ENCODE measurements around the gene RSF1.

DNA sequence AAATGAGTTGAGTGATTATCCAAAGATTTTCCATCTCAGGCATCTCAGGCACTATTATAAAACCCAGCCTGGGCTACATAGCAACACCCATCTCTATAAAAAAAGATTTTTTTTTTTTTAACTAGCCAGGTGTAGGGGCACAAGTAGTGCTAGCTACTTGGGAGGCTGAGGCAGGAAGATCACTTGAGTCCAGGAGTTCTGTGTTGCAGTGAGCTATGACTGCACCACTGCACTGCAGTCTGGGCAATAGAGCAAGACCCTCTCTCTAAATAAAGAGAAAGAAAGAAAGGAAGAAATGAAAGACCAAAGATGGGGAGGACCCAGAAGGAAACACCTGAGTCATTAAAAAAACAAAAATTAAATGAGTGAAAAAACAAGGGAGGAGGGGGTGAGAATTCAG, 14.1 kb downstream of the RSF1 start:
- TF ChIP-seq, protein P1, sequence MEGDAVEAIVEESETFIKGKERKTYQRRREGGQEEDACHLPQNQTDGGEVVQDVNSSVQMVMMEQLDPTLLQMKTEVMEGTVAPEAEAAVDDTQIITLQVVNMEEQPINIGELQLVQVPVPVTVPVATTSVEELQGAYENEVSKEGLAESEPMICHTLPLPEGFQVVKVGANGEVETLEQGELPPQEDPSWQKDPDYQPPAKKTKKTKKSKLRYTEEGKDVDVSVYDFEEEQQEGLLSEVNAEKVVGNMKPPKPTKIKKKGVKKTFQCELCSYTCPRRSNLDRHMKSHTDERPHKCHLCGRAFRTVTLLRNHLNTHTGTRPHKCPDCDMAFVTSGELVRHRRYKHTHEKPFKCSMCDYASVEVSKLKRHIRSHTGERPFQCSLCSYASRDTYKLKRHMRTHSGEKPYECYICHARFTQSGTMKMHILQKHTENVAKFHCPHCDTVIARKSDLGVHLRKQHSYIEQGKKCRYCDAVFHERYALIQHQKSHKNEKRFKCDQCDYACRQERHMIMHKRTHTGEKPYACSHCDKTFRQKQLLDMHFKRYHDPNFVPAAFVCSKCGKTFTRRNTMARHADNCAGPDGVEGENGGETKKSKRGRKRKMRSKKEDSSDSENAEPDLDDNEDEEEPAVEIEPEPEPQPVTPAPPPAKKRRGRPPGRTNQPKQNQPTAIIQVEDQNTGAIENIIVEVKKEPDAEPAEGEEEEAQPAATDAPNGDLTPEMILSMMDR (IDR thresholded peaks at IDR 0.05) = no peak
- TF ChIP-seq POLR2A (IDR thresholded peaks at IDR 0.05) = no peak

Data from uterus (tissue), 2 donors.